NB4 (cell line): ENCODE data around the gene PDE4D.
A peak's percentile ranks its signal among the peaks of the same experiment; 100 is the strongest.

Experiments used
- DNase-seq: peaks from one replicate; pipeline ENCODE4 v3.0.0; 2010; ENCODE audit warnings: low read depth
- H3K4me3 ChIP-seq: one replicate; pipeline ENCODE4 v1.5.1; 2011; ENCODE audit warnings: mild to moderate bottlenecking, low read depth, low read length, moderate library complexity
- MYC ChIP-seq: IDR thresholded peaks from 2 replicates; pipeline ENCODE4 v1.6.1; 2011; ENCODE audit warnings: low read depth, low read length
- POLR2A ChIP-seq: IDR thresholded peaks from 2 replicates; pipeline ENCODE4 v1.6.1; 2011; ENCODE audit warnings: mild to moderate bottlenecking; ENCODE audit not compliant: insufficient read length; ENCODE audit errors: extremely low read depth
- TF ChIP-seq, protein P1 (sequence below): IDR thresholded peaks from one replicate; pipeline ENCODE4 v1.5.1; 2012; ENCODE audit warnings: low read depth, low read length
- TF ChIP-seq, protein P2 (sequence below): IDR thresholded peaks from 2 replicates; pipeline ENCODE4 v1.6.1; 2011; ENCODE audit warnings: low read depth, low read length

Gene PDE4D

DNA sequence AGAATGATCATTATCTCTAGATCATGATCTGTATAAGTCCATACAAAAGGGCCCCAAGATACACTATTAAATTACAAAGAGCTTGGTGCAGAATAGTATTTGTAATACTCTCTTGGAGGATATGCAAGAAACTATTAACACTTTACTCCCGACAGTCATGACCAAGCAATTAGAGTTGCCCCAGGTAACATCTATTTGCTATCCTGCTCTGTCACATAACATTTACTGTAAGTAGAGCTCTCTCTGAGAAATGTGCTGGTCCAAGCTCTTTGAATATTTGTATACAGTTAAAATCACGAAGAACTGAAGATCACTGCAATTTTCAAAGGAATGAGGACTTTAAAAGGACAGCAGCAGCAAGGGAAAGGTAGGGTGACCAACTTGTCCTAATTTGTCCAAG lies 757.0 kb downstream of the PDE4D start:
- no peak overlapping the region for H3K4me3 ChIP-seq
- no peak for DNase-seq

DNA sequence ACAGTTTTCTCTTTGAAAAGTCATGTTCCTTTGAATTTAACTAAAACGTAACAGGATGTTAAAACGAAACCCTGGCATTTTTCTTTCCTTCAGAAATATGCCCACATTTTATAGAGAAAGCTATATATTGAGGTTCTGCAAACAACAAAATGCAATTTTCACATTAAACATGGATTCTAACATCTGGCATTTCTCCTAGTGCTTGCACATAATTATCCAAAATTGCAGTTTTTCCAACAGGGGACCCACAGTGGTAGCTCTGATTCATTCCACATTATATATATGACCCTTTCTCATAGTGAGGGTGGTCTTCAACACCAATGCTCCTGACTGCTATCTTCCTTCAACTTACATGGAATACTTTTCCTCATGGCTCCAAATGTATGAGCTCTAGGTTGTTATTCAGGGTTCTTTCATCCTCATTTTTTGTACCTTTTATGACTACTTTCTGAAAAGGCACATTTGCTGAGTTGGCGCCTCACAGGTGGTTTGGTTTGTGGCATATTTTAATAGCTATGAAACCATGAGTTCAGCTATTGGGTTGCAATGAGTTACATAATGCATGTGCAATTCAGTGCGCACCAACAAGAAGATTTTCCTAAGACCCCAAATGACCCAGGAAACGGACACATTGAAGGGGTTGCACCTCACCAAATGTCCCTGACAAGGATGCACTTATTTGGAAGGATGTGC lies 758.9 kb downstream of the PDE4D start:
- DNase-seq: no peak
- H3K4me3 ChIP-seq: no peak overlapping the region
- TF ChIP-seq POLR2A (no peak), MYC (no peak)
- TF ChIP-seq, protein P1, sequence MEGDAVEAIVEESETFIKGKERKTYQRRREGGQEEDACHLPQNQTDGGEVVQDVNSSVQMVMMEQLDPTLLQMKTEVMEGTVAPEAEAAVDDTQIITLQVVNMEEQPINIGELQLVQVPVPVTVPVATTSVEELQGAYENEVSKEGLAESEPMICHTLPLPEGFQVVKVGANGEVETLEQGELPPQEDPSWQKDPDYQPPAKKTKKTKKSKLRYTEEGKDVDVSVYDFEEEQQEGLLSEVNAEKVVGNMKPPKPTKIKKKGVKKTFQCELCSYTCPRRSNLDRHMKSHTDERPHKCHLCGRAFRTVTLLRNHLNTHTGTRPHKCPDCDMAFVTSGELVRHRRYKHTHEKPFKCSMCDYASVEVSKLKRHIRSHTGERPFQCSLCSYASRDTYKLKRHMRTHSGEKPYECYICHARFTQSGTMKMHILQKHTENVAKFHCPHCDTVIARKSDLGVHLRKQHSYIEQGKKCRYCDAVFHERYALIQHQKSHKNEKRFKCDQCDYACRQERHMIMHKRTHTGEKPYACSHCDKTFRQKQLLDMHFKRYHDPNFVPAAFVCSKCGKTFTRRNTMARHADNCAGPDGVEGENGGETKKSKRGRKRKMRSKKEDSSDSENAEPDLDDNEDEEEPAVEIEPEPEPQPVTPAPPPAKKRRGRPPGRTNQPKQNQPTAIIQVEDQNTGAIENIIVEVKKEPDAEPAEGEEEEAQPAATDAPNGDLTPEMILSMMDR: no peak
- TF ChIP-seq, protein P2, sequence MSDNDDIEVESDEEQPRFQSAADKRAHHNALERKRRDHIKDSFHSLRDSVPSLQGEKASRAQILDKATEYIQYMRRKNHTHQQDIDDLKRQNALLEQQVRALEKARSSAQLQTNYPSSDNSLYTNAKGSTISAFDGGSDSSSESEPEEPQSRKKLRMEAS: no peak

More for the DNA sequence above, 757.0 kb downstream of the PDE4D start:
- TF ChIP-seq, protein P2: no peak
- TF ChIP-seq, protein P1: no peak
- no peak for TF ChIP-seq POLR2A
- no peak for TF ChIP-seq MYC

DNA sequence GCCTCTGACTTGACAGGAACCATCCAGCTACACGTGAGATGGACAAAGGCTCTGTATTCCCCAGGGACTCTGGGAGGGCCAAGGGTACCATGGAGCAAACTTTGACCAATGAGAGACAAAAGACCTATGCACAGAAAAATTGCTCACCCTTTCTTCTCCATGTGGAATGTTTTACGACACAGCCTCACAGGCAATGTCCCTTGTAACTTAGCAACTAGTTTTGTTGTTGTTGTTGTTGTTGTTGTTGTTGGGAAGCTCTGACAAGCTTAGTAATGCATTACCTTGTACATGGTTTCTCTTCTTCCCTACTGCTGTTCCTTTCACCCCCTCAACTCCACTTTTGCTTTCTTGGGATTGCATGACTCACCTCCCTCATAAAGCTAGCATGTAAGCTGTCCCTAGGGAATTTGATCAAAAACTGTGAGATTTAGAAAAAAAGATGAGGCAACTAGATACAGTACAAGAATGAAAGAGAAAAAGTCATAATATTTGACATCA lies 759.7 kb downstream of the PDE4D start:
- DNase-seq: peak; percentile 33
- TF ChIP-seq, protein P1: no peak
- TF ChIP-seq, protein P2: no peak
- TF ChIP-seq MYC (no peak), POLR2A (no peak)

DNA sequence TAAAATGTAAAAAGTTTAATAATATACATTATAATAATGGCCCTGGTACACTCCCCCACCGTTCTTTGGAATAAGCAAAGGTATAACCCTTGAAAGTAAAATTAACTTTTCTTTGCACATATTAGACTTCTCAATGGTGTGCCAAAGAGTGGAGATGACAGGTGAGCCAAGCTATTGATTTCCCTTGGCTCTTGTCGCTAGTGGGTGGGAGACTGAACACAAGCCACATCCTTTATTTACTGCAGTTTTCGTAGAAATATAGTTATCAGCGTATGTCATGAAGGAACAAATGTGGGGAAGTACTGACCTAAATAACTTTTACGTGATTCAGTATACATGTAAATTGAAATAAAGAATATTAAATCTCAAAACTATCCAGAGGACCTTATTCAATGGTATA lies 761.4 kb downstream of the PDE4D start:
- no peak for DNase-seq
- H3K4me3 ChIP-seq: no peak overlapping the region
- TF ChIP-seq, protein P2: no peak
- TF ChIP-seq MYC: no peak
- no peak for TF ChIP-seq POLR2A
- TF ChIP-seq, protein P1: no peak

More for the DNA sequence above, 759.7 kb downstream of the PDE4D start:
- H3K4me3 ChIP-seq: no peak overlapping the region

DNA sequence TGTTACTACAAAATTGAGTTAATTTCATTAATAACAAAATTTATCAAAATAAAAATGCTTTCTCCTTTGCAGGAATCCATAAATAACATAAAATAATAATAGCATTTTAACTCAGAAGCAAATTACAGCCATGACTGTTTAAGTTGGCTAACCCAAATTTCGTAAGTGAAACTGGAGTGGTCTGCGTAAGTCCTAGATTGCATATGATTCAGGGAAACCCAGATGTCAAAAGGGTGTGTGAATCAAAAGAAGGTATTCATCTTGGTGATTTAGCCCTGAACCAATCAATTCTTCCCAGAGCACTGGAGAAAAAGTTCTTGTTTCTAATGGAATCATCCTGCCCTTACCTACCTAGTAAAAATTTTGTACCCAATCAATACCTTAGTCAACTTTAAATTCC lies 763.1 kb downstream of the PDE4D start:
- no peak overlapping the region for H3K4me3 ChIP-seq
- TF ChIP-seq, protein P2: no peak
- no peak for TF ChIP-seq MYC
- TF ChIP-seq POLR2A: no peak
- peak; percentile 19 for DNase-seq

DNA sequence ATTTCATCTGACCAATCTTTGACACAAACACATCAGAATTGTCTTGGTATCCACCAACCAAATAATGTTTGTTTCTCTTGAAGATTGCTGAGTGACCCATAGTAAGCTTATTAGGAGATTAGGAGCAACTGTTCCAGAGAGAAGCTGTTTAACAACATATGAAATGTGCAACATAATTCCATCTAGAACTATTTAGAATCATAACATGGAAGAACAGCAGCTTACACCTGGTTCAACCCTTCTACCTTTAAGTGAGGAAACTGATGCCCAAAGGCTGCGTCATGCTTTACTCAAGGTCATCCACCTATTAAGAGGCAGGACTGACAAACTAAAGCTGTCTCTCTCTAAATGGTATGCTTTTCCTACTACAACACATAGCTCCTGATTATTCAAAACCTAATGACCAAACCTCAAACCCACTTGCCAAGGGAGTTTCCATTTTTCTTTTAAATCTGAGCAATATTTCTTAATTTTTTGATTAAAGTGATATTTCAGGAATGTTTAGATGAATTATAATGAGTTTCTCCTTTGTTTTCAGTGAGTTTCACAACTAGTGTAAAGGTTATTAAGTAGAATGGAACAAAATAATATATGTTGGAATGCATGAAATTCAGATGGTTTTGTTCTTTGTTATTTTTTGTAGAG lies 764.8 kb downstream of the PDE4D start:
- no peak for TF ChIP-seq MYC
- TF ChIP-seq, protein P2: no peak
- no peak for TF ChIP-seq POLR2A
- TF ChIP-seq, protein P1: no peak
- no peak overlapping the region for H3K4me3 ChIP-seq
- DNase-seq: no peak
